HEK293T (cell line): ENCODE measurements around the gene SMOC2.

Experiments
- ARNT ChIP-seq: fragments of 450-650 bp; IDR thresholded peaks from 2 replicates; pipeline ENCODE4 v1.6.1; 2017; ENCODE audit warnings: mild to moderate bottlenecking
- BHLHE40 ChIP-seq: fragments of 450-650 bp; IDR thresholded peaks from 2 replicates; pipeline ENCODE4 v1.6.1; 2016; ENCODE audit warnings: mild to moderate bottlenecking, moderate library complexity, borderline replicate concordance
- ELF4 ChIP-seq: fragments of 450-650 bp; IDR thresholded peaks from 2 replicates; pipeline ENCODE4 v1.6.1; 2017; ENCODE audit warnings: antibody characterized with exemption
- FOXA1 ChIP-seq: fragments of 450-650 bp; IDR thresholded peaks from 2 replicates; pipeline ENCODE4 v1.6.1; 2016; ENCODE audit warnings: mild to moderate bottlenecking
- FOXK2 ChIP-seq: fragments of 450-650 bp; IDR thresholded peaks from 2 replicates; pipeline ENCODE4 v1.6.1; 2016; ENCODE audit warnings: mild to moderate bottlenecking
- FOXM1 ChIP-seq: fragments of 450-650 bp; IDR thresholded peaks from 2 replicates; pipeline ENCODE4 v1.6.1; 2017; ENCODE audit warnings: mild to moderate bottlenecking, borderline replicate concordance
- HDGF ChIP-seq: fragments of 450-650 bp; IDR thresholded peaks from 2 replicates; pipeline ENCODE4 v1.6.1; 2017; ENCODE audit warnings: antibody characterized with exemption, borderline replicate concordance
- LEF1 ChIP-seq: fragments of 450-650 bp; IDR thresholded peaks from 2 replicates; pipeline ENCODE4 v1.6.1; 2017; ENCODE audit warnings: mild to moderate bottlenecking, borderline replicate concordance
- NFRKB ChIP-seq: fragments of 450-650 bp; IDR thresholded peaks from 2 replicates; pipeline ENCODE4 v1.6.1; 2016; ENCODE audit warnings: mild to moderate bottlenecking, moderate library complexity
- SP1 ChIP-seq: fragments of 450-650 bp; IDR thresholded peaks from 2 replicates; pipeline ENCODE4 v1.6.1; 2017
- SUZ12 ChIP-seq: fragments of 450-650 bp; IDR thresholded peaks from 2 replicates; pipeline ENCODE4 v1.6.1; 2016; ENCODE audit warnings: mild to moderate bottlenecking
- TARDBP ChIP-seq: fragments of 450-650 bp; IDR thresholded peaks from 2 replicates; pipeline ENCODE4 v1.6.1; 2016
- TF ChIP-seq, protein P1 (sequence below): fragments of 450-650 bp; IDR thresholded peaks from 2 replicates; pipeline ENCODE4 v1.6.1; 2016

- TF ChIP-seq, protein P1, sequence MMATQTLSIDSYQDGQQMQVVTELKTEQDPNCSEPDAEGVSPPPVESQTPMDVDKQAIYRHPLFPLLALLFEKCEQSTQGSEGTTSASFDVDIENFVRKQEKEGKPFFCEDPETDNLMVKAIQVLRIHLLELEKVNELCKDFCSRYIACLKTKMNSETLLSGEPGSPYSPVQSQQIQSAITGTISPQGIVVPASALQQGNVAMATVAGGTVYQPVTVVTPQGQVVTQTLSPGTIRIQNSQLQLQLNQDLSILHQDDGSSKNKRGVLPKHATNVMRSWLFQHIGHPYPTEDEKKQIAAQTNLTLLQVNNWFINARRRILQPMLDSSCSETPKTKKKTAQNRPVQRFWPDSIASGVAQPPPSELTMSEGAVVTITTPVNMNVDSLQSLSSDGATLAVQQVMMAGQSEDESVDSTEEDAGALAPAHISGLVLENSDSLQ, result no peak
- TF ChIP-seq FOXA1 (no peak), LEF1 (no peak), SUZ12 (no peak), SP1 (no peak), TARDBP (no peak), FOXK2 (no peak), HDGF (no peak), NFRKB (no peak), BHLHE40 (no peak), ARNT (no peak), FOXM1 (no peak), ELF4 (no peak)
Measured at GRCh38 chr6:168606722-168607121, 165.7 kb downstream of the SMOC2 start.
